HEK293 (cell line): ENCODE results near the gene FRAS1.
"Not testable (repeated sequence)": the region's sequence is repeated elsewhere in the genome, so short reads cannot be mapped to it uniquely, and the experiment has no call there.

Source experiments
- CTCF ChIA-PET: fragments of 350-600 bp; formaldehyde crosslinking; extraction: SDS; loops from one replicate; lab custom pipeline; 2021; ENCODE audit warnings: antibody characterized with exemption; lab: Yijun Ruan, JAX
- POLR2A ChIA-PET: fragments of 300-600 bp; formaldehyde crosslinking; extraction: SDS; loops from one replicate; lab custom pipeline; 2020; ENCODE audit warnings: antibody characterized with exemption, inconsistent platforms; lab: Yijun Ruan, JAX
- H3K27ac ChIP-seq: fragments of 200-500 bp; sonication (Bioruptor generic); 2 replicates; pipeline ENCODE4 v1.5.1; 2014; ENCODE audit warnings: low read depth, low read length, control low read depth, inconsistent platforms; ENCODE audit errors: extremely low read depth
- H3K36me3 ChIP-seq, 2 experiments: fragments of 200-500 bp in 1 of 2; sonication (Bioruptor generic) in 1 of 2; 1 replicate in 1 of 2; 2 replicates in 1 of 2; pipeline ENCODE4 v1.5.1; 2014 to 2017; ENCODE audit warnings: inconsistent platforms in 2 of 2, low read length in 2 of 2; ENCODE audit not compliant: control insufficient read depth in 2 of 2, insufficient read depth in 1 of 2
- H3K4me1 ChIP-seq: fragments of 200-500 bp; sonication (Bioruptor generic); 2 replicates; pipeline ENCODE4 v1.5.1; 2014; ENCODE audit warnings: mild to moderate bottlenecking, low read length, inconsistent platforms; ENCODE audit not compliant: control insufficient read depth, insufficient read depth
- H3K4me3 ChIP-seq: 2 replicates; pipeline ENCODE4 v1.5.1; 2011; ENCODE audit warnings: low read depth, mild to moderate bottlenecking, control low read depth, low read length, moderate library complexity
- H3K9me3 ChIP-seq: fragments of 200-500 bp; sonication (Bioruptor generic); 2 replicates; pipeline ENCODE4 v1.5.1; 2014; ENCODE audit warnings: low read depth, low read length, inconsistent platforms; ENCODE audit not compliant: control insufficient read depth, insufficient read depth
- GLIS1 ChIP-seq: fragments of 450-650 bp; formaldehyde crosslinking; IDR thresholded peaks from 2 replicates; pipeline ENCODE4 v1.5.1; 2016; ENCODE audit warnings: missing biosample characterization, missing genetic modification characterization
- MZF1 ChIP-seq: fragments of 450-650 bp; formaldehyde crosslinking; IDR thresholded peaks from 2 replicates; pipeline ENCODE4 v1.5.1; 2017; ENCODE audit warnings: missing biosample characterization, missing genetic modification characterization, borderline replicate concordance
- SCRT2 ChIP-seq: fragments of 450-650 bp; formaldehyde crosslinking; IDR thresholded peaks from 2 replicates; pipeline ENCODE4 v1.5.1; 2016; ENCODE audit warnings: missing biosample characterization, missing genetic modification characterization
- SP7 ChIP-seq: fragments of 450-650 bp; formaldehyde crosslinking; IDR thresholded peaks from 2 replicates; pipeline ENCODE4 v1.5.1; 2016; ENCODE audit warnings: missing biosample characterization, missing genetic modification characterization
- ZBTB17 ChIP-seq: fragments of 450-650 bp; formaldehyde crosslinking; IDR thresholded peaks from 2 replicates; pipeline ENCODE4 v1.5.1; 2016; ENCODE audit warnings: missing biosample characterization, missing genetic modification characterization
- ZBTB48 ChIP-seq: fragments of 450-650 bp; formaldehyde crosslinking; IDR thresholded peaks from 2 replicates; pipeline ENCODE4 v1.5.1; 2016; ENCODE audit warnings: missing biosample characterization, missing genetic modification characterization
- ZFHX2 ChIP-seq: fragments of 450-650 bp; formaldehyde crosslinking; conservative IDR thresholded peaks from 2 replicates; pipeline ENCODE4 v1.5.1; 2016; ENCODE audit warnings: missing biosample characterization, missing genetic modification characterization
- ZFP69B ChIP-seq: fragments of 450-650 bp; formaldehyde crosslinking; IDR thresholded peaks from 2 replicates; pipeline ENCODE4 v1.5.1; 2016; ENCODE audit warnings: missing biosample characterization, missing genetic modification characterization
- ZNF112 ChIP-seq: fragments of 450-650 bp; formaldehyde crosslinking; IDR thresholded peaks from 2 replicates; pipeline ENCODE4 v1.5.0; 2017; ENCODE audit warnings: missing biosample characterization, missing genetic modification characterization
- ZNF138 ChIP-seq: fragments of 450-650 bp; formaldehyde crosslinking; IDR thresholded peaks from 2 replicates; pipeline ENCODE4 v1.5.1; 2016; ENCODE audit warnings: missing biosample characterization, missing genetic modification characterization, borderline replicate concordance
- ZNF16 ChIP-seq: fragments of 450-650 bp; formaldehyde crosslinking; IDR thresholded peaks from 2 replicates; pipeline ENCODE4 v1.5.1; 2016; ENCODE audit warnings: low read depth, missing biosample characterization, missing genetic modification characterization
- ZNF19 ChIP-seq: fragments of 450-650 bp; formaldehyde crosslinking; IDR thresholded peaks from 2 replicates; pipeline ENCODE4; 2016; ENCODE audit warnings: missing biosample characterization, missing genetic modification characterization, low read depth
- ZNF292 ChIP-seq: fragments of 450-650 bp; formaldehyde crosslinking; IDR thresholded peaks from 2 replicates; pipeline ENCODE4 v1.5.1; 2016; ENCODE audit warnings: low read depth, missing biosample characterization, missing genetic modification characterization, borderline replicate concordance
- ZNF302 ChIP-seq: fragments of 450-650 bp; formaldehyde crosslinking; IDR thresholded peaks from 2 replicates; pipeline ENCODE4 v1.5.1; 2016; ENCODE audit warnings: missing biosample characterization, missing genetic modification characterization, low read depth
- ZNF423 ChIP-seq: fragments of 450-650 bp; formaldehyde crosslinking; IDR thresholded peaks from 2 replicates; pipeline ENCODE4 v1.5.1; 2016; ENCODE audit warnings: missing biosample characterization, missing genetic modification characterization
- ZNF514 ChIP-seq: fragments of 450-650 bp; formaldehyde crosslinking; IDR thresholded peaks from 2 replicates; pipeline ENCODE4 v1.5.1; 2016; ENCODE audit warnings: missing biosample characterization, missing genetic modification characterization
- ZNF529 ChIP-seq: fragments of 450-650 bp; formaldehyde crosslinking; IDR thresholded peaks from 2 replicates; pipeline ENCODE4 v1.5.1; 2017; ENCODE audit warnings: missing genetic modification characterization, missing biosample characterization; ENCODE audit not compliant: insufficient replicate concordance
- ZNF707 ChIP-seq: fragments of 450-650 bp; formaldehyde crosslinking; IDR thresholded peaks from 2 replicates; pipeline ENCODE4 v1.5.1; 2016; ENCODE audit warnings: missing biosample characterization, missing genetic modification characterization
- TF ChIP-seq, protein P1 (sequence below): fragments of 450-650 bp; formaldehyde crosslinking; IDR thresholded peaks from 2 replicates; pipeline ENCODE4 v1.5.1; 2016; ENCODE audit warnings: missing biosample characterization, missing genetic modification characterization
- TF ChIP-seq, protein P2 (sequence below): fragments of 450-650 bp; IDR thresholded peaks from 2 replicates; pipeline ENCODE4 v1.5.1; 2018; ENCODE audit warnings: missing biosample characterization, missing genetic modification characterization
- TF ChIP-seq, protein P3 (sequence below): fragments of 450-650 bp; formaldehyde crosslinking; IDR thresholded peaks from 2 replicates; pipeline ENCODE4; 2016; ENCODE audit warnings: missing biosample characterization, missing genetic modification characterization
- TF ChIP-seq, protein P4 (sequence below): fragments of 450-650 bp; formaldehyde crosslinking; IDR thresholded peaks from 2 replicates; pipeline ENCODE4 v1.5.1; 2016; ENCODE audit warnings: missing biosample characterization, missing genetic modification characterization

The FRAS1 gene

DNA sequence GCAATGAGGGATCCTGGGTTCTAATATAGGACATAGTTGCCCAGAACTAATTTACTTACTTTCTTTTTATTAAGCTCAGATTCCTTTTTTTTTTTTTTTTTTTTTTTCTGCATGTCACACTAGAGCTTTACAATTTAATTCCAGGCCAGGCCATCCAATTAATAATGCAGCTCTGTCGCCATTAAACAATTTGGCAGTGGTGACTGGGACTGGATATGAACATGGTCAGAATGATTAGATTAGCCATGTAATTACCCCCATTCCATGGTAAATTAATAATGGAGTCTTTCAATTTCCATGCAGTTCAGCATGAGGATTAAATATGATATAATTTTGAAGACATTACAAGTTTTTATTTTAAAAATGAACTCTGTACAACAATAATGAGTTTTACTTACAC lies 267.5 kb downstream of the FRAS1 start (continued):
- no peak for TF ChIP-seq ZNF292 (tag by site-specific recombination)
- TF ChIP-seq, protein P1, sequence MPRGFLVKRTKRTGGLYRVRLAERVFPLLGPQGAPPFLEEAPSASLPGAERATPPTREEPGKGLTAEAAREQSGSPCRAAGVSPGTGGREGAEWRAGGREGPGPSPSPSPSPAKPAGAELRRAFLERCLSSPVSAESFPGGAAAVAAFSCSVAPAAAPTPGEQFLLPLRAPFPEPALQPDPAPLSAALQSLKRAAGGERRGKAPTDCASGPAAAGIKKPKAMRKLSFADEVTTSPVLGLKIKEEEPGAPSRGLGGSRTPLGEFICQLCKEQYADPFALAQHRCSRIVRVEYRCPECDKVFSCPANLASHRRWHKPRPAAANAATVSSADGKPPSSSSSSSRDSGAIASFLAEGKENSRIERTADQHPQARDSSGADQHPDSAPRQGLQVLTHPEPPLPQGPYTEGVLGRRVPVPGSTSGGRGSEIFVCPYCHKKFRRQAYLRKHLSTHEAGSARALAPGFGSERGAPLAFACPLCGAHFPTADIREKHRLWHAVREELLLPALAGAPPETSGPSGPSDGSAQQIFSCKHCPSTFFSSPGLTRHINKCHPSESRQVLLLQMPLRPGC (tag by site-specific recombination), result no peak
- no peak for TF ChIP-seq MZF1 (tag by site-specific recombination)
- no peak for TF ChIP-seq ZNF423 (tag by site-specific recombination)
- no peak for TF ChIP-seq ZNF16 (tag by site-specific recombination)
- TF ChIP-seq ZNF707 (tag by site-specific recombination), result no peak
- TF ChIP-seq ZBTB17, result no peak

DNA sequence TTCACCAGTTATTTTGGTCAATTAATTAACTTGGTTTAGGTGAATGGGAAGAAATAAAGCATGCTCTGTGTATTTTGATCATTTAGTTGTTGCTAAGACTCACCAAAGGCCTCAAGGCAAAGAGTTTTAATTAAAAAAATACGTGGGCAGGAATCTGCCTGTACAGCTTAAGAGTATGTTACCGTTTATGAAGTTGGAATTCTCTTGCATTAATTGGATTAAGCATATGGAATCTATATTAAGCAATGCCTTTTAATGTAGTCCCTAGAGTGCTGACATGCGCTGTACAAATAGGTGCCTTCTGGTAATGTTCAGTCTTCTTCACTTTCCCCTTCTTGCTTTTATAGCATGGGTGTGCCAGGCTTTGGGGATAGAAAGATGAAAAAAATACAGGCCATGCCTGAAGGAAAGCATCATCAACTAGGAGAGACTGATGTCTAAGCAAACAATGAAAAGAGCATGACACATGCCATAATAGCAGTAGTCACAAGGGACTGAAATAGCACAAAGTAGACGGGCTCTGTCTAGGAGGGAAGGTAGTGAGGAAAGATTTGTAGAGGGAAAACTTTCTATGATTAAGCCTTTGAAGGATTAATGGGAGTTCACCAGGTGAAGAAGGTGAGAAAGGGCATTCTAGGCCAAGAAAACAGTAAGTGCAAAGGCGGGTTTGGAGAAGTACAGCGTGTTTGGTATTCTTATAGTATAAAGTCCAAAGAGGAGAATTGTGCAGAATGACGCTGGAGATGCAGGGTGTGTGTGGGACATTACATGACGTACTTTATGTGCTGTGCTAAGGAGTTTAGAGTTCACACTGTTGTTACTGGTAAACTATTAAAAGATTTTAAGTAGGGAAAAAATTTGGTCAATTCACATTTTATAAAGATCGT lies 268.4 kb downstream of the FRAS1 start:
- ChIA-PET POLR2A (no interaction called here), CTCF (no interaction called here)
- Histone ChIP-seq H3K9me3 (no peaks in the 10 kb centered on the region), H3K4me1 (no peaks in the 10 kb centered on the region), H3K27ac (no peak overlapping the region), H3K4me3 (no peak overlapping the region), H3K36me3 (no peaks in the 10 kb centered on the region)
- TF ChIP-seq, protein P1 (tag by site-specific recombination), result no peak
- TF ChIP-seq ZNF529 (tag by site-specific recombination) (no peak), ZFHX2 (tag by site-specific recombination) (no peak), ZNF19 (tag by site-specific recombination) (no peak), ZNF302 (tag by site-specific recombination) (no peak), ZNF292 (tag by site-specific recombination) (no peak), ZNF112 (tag by site-specific recombination) (no peak), ZNF138 (tag by site-specific recombination) (no peak), ZBTB48 (tag by site-specific recombination) (no peak), GLIS1 (tag by site-specific recombination) (no peak), SCRT2 (tag by site-specific recombination) (no peak), SP7 (tag by site-specific recombination) (no peak), ZFP69B (tag by site-specific recombination) (no peak), ZNF514 (tag by site-specific recombination) (no peak)
- TF ChIP-seq, protein P2, sequence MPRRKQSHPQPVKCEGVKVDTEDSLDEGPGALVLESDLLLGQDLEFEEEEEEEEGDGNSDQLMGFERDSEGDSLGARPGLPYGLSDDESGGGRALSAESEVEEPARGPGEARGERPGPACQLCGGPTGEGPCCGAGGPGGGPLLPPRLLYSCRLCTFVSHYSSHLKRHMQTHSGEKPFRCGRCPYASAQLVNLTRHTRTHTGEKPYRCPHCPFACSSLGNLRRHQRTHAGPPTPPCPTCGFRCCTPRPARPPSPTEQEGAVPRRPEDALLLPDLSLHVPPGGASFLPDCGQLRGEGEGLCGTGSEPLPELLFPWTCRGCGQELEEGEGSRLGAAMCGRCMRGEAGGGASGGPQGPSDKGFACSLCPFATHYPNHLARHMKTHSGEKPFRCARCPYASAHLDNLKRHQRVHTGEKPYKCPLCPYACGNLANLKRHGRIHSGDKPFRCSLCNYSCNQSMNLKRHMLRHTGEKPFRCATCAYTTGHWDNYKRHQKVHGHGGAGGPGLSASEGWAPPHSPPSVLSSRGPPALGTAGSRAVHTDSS (tag by site-specific recombination), result no peak
- TF ChIP-seq, protein P3, sequence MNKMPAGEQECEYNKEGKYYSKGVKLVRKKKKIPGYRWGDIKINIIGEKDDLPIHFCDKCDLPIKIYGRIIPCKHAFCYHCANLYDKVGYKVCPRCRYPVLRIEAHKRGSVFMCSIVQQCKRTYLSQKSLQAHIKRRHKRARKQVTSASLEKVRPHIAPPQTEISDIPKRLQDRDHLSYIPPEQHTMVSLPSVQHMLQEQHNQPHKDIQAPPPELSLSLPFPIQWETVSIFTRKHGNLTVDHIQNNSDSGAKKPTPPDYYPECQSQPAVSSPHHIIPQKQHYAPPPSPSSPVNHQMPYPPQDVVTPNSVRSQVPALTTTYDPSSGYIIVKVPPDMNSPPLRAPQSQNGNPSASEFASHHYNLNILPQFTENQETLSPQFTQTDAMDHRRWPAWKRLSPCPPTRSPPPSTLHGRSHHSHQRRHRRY (tag by site-specific recombination), result no peak
- TF ChIP-seq, protein P4, sequence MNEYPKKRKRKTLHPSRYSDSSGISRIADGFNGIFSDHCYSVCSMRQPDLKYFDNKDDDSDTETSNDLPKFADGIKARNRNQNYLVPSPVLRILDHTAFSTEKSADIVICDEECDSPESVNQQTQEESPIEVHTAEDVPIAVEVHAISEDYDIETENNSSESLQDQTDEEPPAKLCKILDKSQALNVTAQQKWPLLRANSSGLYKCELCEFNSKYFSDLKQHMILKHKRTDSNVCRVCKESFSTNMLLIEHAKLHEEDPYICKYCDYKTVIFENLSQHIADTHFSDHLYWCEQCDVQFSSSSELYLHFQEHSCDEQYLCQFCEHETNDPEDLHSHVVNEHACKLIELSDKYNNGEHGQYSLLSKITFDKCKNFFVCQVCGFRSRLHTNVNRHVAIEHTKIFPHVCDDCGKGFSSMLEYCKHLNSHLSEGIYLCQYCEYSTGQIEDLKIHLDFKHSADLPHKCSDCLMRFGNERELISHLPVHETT (tag by site-specific recombination), result no peak

DNA sequence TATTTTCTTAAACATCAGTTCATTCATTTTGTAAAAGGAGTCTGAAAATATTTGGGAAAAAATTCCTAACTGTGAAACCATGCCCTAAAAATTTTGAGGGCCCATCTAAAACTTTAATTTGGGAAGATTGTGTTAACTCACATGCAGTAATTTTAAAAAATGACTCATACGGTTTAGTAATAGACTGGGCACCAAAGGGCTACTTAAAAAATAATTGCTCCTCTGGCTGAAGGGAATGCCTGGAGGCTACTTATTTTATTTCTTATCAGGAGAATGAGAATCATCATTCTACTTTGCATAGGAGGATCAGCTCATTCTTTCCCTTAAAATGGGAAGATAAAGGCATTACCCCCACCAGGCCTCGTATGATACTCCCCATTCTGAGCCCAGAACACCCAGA lies 271.5 kb downstream of the FRAS1 start:
- H3K36me3 ChIP-seq, H3K27ac ChIP-seq, H3K9me3 ChIP-seq, CTCF ChIA-PET, H3K4me1 ChIP-seq, POLR2A ChIA-PET, H3K4me3 ChIP-seq: not testable (repeated sequence)
